Measurements from ENCODE around the gene RIT2.

- TF ChIP-seq CTCF (IDR thresholded peaks at IDR 0.05; ENCODE audit: low read length) (no peak), EZH2 (optimal IDR thresholded peaks at IDR 0.05; ENCODE audit: low read depth, low read length) (no peak), EZH2phosphoT487 (IDR thresholded peaks at IDR 0.05; ENCODE audit: low read length) (no peak)
Observed at GRCh38 chr18:42792731-42793130, 322.8 kb downstream of the RIT2 start.
